Cardiac muscle cell (in vitro differentiated cells and primary cell): ENCODE results near the gene PNCK. TPM values are rescaled to one million over a fixed set of nuclear protein-coding genes. Genes with fewer than 3 reads are reported as not detected.
"Not testable (repeated sequence)": the region's sequence is repeated elsewhere in the genome, so short reads cannot be mapped to it uniquely, and the experiment has no call there.

Experiments used
- DNase-seq, 2 donors: peaks; one replicate each; pipeline versions ENCODE4 v3.0.0 to v3.0.0-alpha.2; 2010 to 2017; ENCODE audit warnings: low read depth in 1 of 2, low spot score in 1 of 2
- H3K27ac ChIP-seq: fragments of 200-600 bp; sonication (generic); 2 replicates; pipeline ENCODE4 v1.5.1; 2016
- H3K27me3 ChIP-seq: fragments of 200-600 bp; sonication (generic); 2 replicates; pipeline ENCODE4 v1.6.0; 2016; ENCODE audit warnings: control low read depth
- H3K36me3 ChIP-seq: fragments of 200-600 bp; sonication (generic); 2 replicates; pipeline ENCODE4 v1.5.1; 2016; ENCODE audit warnings: control low read depth
- H3K4me1 ChIP-seq: fragments of 200-600 bp; sonication (generic); 2 replicates; pipeline ENCODE4 v1.8.1; 2017; ENCODE audit warnings: low read depth, mild to moderate bottlenecking, mixed run types
- H3K4me3 ChIP-seq: fragments of 200-600 bp; sonication (generic); 2 replicates; pipeline ENCODE4 v1.5.1; 2016; ENCODE audit warnings: mild to moderate bottlenecking
- H3K9me3 ChIP-seq: fragments of 200-600 bp; sonication (generic); 2 replicates; pipeline ENCODE4 v1.5.1; 2017; ENCODE audit warnings: low read depth, mild to moderate bottlenecking, control low read depth
- polyA plus RNA-seq: library from polyadenylated mRNA; unstranded; fragments of >200 nt; fragmentation: Nextera tagmentation; extraction: Ambion mirVana; gene quantifications from 2 replicates; pipeline ENCODE4 v1.2.1, GENCODE V29; 2016
- total RNA-seq: library from RNA; depleted of rRNA; stranded (reverse); fragments of >200 nt; gene quantifications from 2 replicates; pipeline ENCODE4 v1.2.3, GENCODE V29; 2016
- TF ChIP-seq, protein P1 (sequence below): IDR thresholded peaks from 2 replicates; pipeline ENCODE4 v1.5.1; 2012; ENCODE audit warnings: low read depth, mild to moderate bottlenecking, low read length

PNCK gene
- total and polyA plus RNA-seq, 2 experiments from 2014 or later: 14.5 to 23.5 TPM

DNA sequence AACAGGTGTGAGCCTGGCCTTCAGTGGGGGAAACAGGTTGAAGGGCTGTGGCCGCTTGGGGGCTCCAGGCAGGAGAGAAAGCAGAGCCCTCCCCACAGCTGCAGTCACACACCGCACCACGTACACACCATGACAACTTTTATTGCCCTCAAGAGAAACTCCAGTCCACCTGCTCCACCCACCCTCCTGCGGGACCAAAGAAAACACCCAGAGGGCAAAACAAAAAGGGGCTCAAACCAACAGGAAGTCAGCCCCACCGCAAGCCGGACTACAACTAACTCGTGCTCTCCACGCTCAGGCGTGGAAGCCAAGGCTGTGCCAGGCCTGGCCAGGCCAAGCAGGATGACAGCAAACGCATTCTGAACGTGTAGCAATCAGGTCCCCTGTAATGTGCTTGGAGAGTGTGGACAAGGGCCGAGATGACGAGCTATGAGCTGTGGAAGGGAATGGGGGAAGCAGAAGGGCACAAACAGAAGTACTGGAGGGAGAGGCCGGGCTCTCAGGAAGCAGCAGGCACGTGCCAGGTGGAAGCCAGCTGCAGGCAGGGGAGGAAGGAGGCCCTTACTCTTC, 26.8 kb upstream of the PNCK start:
- Histone ChIP-seq H3K4me3 (no peak overlapping the region), H3K36me3 (peaks cover 4% of the 10 kb centered on the region), H3K27ac (no peak overlapping the region), H3K27me3 (no peaks in the 10 kb centered on the region), H3K4me1 (peaks cover 4% of the 10 kb centered on the region), H3K9me3 (no peaks in the 10 kb centered on the region)
- DNase-seq: no peak
- TF ChIP-seq, protein P1, sequence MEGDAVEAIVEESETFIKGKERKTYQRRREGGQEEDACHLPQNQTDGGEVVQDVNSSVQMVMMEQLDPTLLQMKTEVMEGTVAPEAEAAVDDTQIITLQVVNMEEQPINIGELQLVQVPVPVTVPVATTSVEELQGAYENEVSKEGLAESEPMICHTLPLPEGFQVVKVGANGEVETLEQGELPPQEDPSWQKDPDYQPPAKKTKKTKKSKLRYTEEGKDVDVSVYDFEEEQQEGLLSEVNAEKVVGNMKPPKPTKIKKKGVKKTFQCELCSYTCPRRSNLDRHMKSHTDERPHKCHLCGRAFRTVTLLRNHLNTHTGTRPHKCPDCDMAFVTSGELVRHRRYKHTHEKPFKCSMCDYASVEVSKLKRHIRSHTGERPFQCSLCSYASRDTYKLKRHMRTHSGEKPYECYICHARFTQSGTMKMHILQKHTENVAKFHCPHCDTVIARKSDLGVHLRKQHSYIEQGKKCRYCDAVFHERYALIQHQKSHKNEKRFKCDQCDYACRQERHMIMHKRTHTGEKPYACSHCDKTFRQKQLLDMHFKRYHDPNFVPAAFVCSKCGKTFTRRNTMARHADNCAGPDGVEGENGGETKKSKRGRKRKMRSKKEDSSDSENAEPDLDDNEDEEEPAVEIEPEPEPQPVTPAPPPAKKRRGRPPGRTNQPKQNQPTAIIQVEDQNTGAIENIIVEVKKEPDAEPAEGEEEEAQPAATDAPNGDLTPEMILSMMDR: no peak

DNA sequence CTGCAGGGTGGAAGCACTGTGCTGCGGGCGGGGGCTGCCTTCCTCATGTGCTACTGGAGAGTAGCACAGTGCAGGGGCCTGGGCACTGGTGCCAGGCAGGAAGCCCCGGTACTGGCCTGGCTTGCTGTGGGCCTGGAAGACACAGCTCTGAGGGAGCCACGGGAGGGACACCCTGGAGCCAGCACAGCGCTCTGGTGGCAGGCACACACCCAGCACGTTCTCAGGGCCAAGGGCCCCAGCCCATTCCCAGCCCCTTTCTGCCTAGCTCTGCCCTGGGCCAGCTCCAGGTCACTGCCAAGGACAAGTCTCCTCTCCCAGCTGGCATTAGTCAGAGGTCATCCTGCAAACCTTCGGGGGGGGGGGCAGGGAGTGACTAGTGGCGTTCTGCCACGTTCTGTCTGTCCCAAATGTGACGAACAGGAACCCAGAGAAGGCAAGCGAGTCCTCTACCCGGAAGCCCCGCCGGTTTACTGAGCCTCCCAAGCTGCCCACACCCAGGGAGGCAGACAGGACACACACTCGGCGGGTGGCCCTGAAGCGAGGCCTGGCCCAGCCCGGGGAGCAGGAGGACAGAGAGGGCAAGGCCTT, 26.3 kb upstream of the PNCK start:
- H3K36me3 ChIP-seq, H3K27ac ChIP-seq, H3K9me3 ChIP-seq, H3K27me3 ChIP-seq, H3K4me3 ChIP-seq, DNase-seq, H3K4me1 ChIP-seq: not testable (repeated sequence)

DNA sequence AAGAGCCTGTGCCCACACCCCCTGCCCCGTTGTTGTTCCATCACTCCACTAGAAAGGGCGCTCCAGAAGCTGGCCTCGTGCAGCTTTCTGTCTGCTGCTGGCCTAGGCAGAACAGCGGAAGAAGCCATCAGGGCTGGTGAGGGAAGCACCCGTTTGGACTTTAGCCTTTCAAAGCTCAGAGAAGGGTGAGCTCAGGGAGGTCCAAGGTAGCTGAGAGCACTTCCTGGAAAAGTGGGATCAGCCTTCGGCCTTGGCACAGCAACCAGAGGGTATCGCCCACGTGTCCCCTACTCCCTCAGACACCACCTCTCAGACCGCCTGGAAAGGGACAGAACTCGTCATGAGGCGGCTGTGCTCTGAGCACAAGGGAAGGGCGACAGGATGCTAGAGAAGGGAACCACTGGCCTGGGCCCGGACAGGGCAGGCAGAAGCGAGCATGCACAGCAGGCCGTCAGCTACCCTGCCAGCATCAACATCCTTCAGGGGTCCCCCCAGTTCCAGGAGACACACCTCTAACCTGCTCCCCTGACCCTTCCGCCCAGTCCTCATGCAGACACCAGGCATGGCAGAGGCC, 25.7 kb upstream of the PNCK start:
- not testable (repeated sequence) for H3K4me3 ChIP-seq, H3K27ac ChIP-seq, H3K36me3 ChIP-seq, H3K4me1 ChIP-seq, H3K27me3 ChIP-seq, DNase-seq, H3K9me3 ChIP-seq

DNA sequence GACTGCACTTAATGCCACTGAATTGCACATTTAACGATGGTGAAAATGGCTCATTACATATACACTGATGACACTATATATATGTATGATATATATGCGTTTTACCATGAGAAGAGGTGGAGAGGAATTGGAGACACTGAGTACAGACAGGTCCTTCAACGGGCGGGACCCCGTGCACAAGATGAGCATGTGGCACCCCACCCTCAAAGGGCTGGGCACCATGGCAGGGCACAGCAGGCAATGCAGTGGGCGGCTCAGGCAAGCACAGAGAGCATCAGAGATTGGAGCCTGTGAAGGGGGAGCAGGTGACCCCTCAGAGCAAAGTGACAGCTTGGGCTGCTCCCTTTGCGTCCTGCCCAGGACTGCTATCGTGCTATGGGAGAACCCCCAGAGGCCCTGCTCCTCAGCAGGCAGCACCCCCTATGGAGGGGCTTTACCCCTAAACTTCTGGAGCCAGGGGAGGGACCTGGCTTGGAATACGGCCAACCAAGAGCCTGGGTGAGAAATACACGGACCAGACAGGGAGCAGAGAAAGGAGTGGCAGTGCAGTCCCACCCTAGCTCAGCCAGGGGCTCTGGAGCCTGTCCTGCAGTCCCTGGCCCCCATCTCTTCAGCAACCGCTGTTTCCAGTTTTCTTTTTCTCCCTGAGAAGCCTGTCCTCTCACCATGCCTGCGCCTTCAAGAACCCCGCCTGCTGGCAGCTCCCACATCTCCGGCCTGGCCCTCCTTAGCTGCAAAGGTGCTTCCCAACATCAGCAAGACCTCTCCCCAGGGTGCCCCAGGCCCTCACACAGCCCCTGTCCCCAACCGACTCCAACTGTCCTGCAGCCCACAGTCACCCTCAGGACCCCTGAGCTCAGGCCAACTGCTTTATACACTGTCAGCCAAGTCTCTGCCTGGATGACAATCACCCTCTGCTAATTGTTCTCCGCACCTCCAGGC, 24.6 kb upstream of the PNCK start:
- Histone ChIP-seq H3K36me3 (peaks cover 4% of the 10 kb centered on the region), H3K4me1 (no peaks in the 10 kb centered on the region), H3K4me3 (no peak overlapping the region), H3K9me3 (no peaks in the 10 kb centered on the region), H3K27me3 (no peaks in the 10 kb centered on the region), H3K27ac (no peak overlapping the region)
- no peak for DNase-seq
- TF ChIP-seq, protein P1: no peak

DNA sequence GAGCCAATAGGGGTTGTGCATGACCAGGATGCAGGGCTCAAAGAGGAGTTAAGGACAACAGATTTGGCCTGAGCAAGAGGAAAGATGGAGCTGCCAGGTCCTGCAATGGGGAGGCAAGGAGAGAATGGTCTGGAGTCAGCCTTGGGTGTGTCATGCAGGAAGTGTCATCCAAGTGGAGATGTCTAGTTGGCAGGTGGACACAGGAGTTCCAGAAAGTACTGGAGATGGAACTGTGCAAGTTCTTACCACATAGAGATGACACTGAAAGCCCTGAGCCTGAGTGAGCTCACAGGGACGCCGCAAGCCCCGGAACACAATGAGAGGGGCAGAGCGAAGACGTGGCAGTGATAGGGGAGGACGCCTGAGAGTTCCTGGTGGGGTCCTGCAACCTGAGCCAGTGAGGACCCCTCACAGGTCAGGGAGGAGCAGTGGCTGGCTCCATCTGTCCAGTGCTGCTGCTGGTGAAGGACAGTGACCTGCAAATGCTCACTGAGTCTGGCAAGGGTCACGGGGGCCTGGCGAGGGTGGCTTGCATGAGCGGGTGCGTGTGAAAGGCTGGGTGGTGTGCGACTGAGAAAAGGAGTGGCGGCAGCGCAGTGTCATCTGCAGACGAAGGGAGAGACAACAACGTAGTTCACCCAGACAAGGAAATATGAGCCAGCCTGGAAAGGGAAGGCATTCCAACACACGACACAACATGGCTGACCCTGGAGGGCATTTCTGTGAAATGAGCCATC, 23.5 kb upstream of the PNCK start:
- H3K27ac ChIP-seq, H3K9me3 ChIP-seq, H3K27me3 ChIP-seq, H3K4me3 ChIP-seq, H3K36me3 ChIP-seq, DNase-seq, H3K4me1 ChIP-seq: not testable (repeated sequence)

DNA sequence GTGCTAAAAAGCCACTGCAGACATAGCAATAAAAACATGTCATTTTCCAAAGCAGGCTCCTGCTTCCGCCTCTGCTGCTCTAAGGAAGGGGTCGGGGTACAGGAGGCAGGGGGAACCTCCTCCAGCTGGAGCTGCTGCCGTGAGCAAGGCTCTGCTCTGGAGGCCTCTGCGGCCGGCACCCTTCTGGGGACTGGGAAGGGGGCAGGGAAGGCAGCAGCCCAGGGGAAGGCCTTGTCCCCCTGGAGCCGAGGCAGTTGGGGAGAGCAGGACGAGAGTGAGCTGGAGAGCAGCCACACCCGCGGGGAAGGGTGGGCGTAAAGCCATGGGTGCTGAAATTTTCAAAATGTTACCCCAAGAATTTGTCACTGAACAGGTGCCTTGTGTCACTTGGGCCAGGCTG, 22.9 kb upstream of the PNCK start:
- not testable (repeated sequence) for H3K4me1 ChIP-seq, H3K36me3 ChIP-seq, DNase-seq, H3K9me3 ChIP-seq, H3K27me3 ChIP-seq, H3K4me3 ChIP-seq, H3K27ac ChIP-seq

DNA sequence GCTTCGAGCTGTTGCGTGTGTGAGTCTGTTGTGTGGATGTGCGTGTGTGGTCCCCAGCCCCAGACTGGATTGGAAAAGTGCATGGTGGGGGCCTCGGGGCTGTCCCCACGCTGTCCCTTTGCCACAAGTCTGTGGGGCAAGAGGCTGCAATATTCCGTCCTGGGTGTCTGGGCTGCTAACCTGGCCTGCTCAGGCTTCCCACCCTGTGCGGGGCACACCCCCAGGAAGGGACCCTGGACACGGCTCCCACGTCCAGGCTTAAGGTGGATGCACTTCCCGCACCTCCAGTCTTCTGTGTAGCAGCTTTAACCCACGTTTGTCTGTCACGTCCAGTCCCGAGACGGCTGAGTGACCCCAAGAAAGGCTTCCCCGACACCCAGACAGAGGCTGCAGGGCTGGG, 22.5 kb upstream of the PNCK start:
- no peaks in the 10 kb centered on the region for H3K9me3 ChIP-seq
- no peak for DNase-seq
- H3K27me3 ChIP-seq: no peaks in the 10 kb centered on the region
- TF ChIP-seq, protein P1: no peak
- H3K4me3 ChIP-seq: no peak overlapping the region
- H3K36me3 ChIP-seq: no peaks in the 10 kb centered on the region
- H3K4me1 ChIP-seq: no peaks in the 10 kb centered on the region
- H3K27ac ChIP-seq: no peak overlapping the region
